ENCODE measurements around the gene LYPD6B.

Gene LYPD6B, protein sequence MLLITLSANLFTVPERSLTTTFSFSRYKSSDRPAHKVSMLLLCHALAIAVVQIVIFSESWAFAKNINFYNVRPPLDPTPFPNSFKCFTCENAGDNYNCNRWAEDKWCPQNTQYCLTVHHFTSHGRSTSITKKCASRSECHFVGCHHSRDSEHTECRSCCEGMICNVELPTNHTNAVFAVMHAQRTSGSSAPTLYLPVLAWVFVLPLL
- total RNA-seq: 0 reads per million in 4 experiments

DNA sequence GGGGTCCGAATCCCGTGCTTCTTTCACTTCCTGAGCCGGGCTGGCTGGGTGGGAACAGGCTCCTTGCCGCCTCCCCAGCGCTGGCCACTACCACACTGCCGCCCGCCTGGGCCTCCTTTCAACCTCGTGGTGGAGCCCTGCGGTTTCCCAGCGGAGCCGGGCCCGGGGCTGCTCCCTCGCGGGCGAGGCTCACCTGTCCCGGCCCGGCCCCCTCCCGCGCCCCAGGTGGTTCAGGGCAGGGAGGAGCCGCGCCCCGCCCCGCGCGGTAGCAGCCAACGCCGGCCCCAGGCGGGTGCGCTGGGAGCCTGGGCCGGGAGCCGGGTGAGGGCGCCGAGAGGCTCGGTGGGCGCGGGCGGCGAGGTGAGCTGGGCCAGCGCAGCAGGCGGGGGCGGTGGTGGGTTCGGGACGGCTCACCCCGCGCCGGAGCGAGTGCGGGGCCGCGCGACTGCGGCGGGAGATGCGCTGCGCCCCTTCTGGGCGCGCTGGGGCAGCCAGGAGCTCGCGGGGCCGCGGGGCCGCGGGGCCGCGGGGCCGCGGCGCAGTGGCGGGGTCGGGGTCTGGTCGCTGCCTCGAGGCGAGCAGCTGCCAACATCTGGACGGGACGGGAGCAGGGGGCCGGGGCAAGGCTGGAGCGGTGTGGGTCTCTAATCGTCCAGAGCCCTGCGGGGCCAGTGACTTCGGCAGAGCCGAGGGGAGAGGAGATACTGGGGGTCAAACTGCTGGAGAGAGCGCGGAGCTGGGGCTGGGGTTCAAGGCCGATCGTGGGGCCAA is at the start of gene LYPD6B:
Gene LYPD6B, plus strand, starts transcription at position 258 of the 771 bp plus-strand sequence. CDS start 92,250 bp downstream, outside the sequence.
- no peak for DNase-seq

DNA sequence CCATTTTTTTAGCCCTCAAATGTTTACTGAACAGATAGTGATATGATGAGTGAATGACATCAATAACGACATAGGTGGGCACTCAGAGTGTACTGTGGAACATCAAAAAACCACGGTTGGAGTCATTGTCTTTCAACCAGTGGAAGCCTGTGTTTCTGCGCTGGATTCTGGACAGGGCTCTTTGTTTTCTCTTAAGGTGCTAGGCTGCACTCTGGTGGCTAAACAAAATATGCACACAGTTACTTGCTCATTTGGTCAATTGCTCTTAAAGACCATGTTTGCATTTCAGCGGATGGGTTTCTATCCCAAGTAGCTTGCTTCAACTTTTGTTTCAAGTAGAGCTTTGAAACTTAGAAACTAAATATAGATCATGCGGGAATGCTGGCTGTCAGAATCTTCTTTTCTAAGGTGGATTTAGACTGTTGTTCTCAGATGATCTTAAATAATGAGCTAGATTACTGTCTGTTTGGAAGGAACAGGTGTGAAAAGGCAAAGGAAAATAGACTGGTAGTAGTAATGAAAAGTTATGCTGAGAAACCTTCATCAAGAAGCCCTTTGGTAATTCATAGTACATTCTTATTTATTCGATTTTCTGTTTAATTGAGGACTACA is 48.5 kb upstream of the LYPD6B start:
- peak; percentile 15 for DNase-seq

DNA sequence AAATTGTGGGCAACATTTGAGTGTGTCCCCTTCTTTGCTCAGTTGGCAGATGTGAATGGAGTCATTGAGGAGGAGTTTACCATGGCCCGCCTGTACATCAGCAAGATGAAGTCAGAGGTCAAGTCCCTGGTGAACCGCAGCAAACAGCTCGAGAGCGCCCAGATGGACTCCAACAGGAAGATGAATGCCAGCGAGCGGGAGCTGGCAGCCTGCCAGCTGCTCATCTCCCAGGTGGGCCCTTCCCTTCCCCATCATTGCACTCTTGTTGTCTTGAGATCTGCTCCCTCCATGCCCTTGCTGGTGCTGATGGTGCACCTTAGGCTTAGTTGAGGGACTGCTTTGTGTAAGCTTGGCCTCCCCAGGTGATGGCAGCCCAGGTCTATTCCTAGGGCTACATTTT is 47.5 kb upstream of the LYPD6B start:
- DNase-seq: no peak

DNA sequence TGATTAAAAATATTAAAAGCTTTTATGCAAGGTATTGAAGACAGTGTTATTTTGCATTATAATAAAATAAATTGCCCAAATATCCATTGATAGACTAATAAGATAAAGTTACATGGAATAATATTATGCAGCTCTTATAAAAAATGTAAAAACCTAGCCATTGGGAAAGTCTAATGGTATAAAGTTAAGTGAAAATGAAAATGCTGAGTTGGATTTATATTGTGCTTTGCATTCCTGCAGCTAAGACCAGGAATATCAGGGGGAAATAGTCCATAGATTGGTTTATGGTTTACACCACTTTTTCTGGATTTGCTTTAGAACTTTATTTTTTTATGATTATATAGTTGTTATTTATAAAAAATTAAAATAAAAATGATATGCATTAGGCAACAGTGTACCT is 46.1 kb upstream of the LYPD6B start:
- DNase-seq: no peak

DNA sequence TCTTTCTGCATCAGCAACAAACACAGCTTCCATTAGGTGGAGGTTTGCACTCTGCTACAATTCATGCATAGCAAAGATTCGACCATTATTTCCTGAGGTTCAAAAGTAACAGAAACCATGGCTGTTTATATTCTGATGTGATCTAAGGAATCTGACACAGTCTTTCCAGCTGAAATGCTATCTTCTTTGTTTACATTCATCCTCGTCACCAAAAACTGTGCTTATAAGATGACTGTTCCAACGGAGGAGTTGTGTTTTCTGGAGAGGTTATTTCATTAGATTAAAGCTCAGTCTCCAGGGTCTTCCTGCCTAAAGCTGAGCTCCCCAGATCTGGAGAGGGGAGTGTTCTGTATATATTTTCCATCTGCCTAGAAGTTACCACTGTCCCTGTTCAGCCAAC is 45.1 kb upstream of the LYPD6B start:
- no peak for DNase-seq

DNA sequence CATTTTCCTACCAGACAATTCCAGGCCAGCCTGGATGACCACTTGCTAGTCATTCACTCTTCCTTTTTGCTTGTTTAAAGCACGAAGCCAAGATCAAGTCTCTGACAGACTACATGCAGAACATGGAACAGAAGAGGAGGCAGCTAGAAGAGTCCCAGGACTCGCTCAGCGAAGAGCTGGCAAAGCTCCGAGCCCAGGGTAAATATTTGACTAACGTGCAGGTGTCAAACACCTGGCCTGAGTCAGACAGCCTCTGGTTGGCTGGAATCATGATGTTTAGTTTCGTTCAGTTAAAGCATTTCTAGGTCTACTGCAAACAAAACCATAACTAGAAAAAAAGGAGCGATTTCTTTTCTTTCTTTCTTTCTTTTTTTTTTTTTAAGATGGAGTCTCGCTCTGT is 44.2 kb upstream of the LYPD6B start:
- DNase-seq: no peak

DNA sequence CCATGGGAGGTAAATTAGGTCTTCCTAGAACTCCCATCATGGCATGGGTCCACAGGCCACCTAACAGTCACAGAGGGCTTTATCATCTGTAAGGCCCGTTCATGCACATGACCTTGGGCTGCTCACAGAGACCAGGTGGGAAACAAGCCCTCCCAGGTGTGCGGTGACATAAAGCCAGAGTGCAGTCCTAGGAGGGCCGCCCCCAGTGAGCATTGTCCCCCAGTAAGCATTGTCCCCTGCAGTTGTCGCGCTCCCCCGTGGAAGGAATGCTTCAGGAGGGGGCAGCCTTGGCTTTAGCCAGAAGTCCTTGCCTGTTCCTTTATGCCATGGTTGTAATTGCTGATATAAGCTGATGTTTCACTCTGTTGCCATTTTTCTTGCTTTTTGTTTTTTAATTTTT is 41.7 kb upstream of the LYPD6B start:
- DNase-seq: no peak

DNA sequence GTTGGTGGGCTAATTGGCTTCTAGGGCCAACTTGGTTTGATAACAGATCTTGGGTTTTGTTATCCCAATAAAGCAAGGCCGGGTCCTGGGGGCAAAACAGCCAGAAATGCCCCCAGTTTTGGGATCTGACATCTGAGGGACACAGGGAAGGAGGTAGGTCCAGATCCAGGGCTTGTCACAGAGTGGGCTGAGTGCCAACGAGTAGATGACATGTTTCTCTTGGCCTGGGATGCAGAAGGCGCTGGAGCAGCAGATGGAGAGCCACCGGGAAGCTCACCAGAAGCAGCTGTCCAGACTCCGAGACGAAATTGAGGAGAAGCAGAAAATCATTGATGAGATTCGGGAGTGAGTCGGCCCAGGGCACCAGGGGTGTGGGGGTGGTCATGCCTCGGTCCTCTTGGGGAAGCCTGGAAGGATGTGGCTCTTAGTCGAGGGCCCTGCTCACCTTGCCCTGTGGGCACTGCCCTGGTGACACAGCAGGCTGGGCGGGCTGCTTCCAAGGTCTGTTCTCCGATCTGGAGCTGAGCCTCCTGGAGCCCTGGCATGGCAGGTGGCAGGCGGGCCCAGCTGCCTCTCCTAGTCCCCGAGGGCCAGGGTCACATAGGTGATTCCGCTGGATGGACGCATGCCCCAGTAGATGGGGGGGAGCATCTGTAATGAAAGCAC is 40.2 kb upstream of the LYPD6B start:
- no peak for DNase-seq

DNA sequence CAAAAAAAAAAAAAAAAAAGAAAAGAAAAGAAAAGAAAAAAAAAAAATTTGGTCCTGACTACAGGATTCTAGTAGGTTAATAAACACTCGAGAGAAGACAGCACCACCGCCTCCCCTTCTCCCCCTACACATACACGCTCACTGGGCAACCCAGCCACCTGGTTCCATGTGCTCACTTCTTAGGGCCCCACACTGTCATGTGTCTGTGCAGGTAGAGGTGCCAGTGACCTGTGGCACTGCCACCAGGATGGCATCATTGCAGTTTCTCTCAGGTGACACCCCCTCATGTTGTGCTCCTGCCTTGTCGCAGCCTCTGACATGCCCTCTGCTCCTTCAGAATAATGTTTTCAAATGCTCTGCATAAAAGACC is 39.7 kb upstream of the LYPD6B start:
- DNase-seq: no peak

DNA sequence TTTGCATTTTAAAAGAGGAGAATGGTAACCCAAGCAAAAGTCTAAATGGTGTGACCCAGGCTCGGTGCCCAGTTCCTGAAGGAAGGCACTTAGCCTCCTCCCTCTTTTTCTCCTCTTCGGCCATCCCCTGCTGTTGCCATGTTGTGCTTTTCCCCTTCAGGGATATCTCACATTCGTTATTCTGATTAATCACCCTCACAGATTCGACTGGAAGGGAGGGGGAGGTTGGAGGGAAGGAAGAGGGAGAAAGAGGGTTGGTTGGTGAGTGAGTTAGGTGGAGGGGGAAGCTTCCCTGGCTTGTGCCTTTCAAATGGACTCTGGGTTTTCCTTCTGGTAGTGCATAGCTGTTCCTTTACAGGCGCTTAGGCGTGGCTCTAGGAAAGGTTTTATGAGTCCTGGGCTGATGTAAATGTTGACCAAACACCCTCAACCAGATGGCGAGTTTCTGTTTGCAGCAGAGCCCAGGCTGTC is 39.0 kb upstream of the LYPD6B start:
- DNase-seq: no peak

DNA sequence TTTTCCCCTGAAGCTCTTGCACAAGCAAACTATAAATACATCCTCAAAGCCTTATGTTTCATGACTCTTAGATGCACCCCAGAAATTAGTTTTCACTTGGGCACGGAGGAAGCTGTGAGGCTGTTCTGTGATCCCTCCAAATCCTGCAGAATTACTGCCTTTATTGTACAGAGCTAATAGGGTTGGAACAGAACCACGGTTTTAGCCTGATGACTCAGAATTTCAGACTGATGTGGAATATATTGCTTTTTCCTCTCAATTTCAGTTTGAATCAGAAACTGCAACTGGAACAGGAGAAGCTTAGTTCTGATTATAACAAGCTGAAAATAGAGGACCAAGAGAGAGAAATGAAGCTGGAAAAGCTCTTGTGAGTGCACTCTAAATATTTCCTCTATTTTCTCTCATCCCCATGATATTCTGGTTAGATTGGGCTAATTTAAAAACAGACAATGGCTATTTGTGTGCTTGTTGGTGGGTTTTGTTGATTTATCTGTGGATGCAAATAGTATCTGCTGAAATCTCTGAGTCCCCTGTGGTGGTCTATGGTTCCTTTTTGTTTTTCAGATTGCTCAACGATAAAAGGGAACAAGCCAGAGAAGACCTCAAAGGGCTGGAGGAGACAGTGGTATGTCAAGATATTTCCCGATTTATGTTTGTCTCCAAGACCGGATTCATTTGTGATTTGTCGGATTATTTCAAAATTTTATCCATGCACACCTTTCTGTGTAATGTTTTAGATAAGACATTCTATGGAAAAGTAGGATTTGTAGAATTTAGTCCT is 38.2 kb upstream of the LYPD6B start:
- no peak for DNase-seq

DNA sequence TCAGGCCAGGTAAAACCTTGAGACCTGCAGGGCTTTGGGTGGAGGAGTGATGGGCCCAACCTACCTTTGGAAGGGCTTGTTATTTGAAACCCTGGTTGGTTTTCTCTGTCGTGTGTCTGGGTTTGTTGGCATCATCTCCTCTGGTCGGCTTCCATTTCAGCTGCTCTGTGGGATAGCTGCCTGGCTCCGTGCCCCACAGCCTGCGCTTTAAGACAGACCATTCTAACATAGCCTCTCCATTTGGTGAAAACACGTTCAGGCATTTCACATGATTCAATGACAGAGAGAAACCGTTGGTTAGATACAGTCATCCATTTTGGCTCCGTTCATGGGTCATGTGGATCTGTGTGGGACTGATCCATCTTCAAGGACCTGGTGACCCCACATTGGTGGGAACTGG is 37.0 kb upstream of the LYPD6B start:
- DNase-seq: no peak

DNA sequence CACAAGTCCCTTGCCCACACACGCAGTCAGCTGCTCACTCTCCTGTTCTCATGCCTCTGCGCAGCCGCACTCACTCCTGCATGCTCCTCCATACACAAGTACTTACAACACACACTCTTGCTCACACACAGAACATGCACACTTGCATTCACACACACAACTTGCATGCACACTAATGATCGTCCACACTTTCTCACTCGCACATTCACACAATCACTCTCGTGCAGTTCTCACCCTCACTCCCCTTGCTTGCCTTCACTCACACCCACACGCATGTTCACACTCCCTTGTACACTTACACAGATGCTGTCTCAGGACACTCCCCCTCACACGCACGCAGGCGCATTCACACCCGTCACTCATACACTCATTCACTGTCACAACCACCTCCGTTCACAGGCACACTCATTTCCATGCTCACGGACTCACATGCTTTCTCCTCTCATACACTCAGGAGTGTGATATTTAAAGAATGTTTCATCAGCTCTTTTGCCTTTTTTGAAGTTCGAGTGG is 36.1 kb upstream of the LYPD6B start:
- no peak for DNase-seq

DNA sequence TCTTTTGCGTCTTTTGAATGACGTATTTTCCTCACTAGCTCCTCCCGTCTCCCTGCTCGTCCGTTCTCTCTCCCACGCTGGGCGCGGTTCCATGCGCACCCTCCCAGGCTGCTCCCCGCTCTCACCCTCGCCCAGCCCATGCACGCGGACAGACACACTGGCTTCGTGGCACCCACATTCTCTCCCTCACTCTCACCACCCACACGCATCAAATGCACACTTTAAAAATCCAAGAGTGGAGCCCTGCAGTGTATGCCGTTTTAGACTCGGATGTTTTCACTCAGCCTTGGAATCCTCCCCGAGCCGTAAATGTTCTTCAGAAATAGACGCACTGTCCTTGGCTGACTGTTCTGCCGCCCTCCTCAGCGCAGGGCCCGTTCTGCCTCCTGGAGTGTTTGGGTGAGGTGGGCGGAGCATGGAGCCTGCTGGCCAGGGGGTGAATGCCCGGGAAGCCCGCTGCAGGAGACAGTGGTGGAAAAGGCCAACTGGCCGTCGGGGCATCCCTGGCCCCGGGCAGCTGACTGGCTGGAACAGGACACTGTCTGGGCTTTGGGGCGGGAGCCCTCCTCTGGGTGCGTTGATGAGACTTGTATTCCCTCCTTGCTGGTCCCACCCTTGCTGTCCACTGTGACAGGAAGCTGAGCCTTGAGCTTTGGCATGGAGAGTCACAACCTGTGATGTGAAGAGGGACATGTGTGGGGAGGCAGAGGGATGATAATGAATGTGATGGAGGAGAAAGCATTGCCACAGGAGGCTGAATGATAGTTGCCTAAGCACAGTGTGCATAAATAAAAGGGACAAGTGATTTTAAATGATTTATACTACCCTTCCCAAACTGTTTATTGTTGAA is 35.4 kb upstream of the LYPD6B start:
- DNase-seq: no peak

DNA sequence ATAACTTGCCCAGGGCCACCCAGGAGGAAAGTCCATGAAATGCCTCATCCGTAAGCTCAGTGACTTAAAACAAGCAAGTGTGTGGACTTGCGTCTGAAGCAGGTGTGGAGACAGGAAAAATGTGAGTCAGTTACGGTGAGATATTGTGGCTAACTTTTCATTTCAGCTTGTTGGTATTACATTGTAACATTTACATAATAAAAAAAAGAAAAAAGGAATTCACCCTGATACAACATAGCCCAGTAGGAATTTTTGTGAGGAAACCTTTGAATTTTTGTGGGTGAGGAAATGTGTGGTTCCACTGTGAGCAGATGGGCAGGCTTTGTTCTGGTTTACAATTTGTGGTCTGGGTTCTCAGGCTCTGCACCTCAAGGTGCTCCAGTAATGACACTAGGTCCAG is 33.7 kb upstream of the LYPD6B start:
- no peak for DNase-seq

DNA sequence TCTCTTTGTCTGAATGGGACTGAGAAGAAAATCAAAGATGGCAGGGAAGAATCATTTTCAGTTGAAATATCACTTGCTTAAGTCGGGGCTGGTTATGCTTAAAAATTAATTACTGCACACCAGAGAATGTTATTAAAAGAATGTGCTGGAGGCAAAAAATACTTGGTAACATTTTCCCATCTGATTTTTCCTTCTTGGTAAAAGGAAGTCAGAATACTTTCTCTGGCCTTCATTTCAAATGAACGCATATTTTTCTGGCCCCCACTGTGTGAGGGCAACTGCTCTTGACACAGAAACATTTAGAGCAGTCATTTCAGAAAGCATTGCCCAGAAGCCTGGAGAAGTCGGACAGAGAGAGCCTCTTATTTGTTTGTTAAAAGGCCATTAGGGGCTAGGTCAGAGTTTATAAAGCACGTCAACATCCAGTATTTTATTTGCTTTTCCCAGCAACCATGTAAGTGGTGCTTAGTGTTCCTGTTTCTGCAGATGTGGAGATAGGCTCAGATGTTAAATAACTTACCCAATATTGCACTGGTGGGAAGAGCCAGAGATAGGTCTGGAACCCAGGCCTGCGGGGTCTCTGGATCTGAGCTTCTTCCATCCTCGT is 32.9 kb upstream of the LYPD6B start:
- DNase-seq: no peak

DNA sequence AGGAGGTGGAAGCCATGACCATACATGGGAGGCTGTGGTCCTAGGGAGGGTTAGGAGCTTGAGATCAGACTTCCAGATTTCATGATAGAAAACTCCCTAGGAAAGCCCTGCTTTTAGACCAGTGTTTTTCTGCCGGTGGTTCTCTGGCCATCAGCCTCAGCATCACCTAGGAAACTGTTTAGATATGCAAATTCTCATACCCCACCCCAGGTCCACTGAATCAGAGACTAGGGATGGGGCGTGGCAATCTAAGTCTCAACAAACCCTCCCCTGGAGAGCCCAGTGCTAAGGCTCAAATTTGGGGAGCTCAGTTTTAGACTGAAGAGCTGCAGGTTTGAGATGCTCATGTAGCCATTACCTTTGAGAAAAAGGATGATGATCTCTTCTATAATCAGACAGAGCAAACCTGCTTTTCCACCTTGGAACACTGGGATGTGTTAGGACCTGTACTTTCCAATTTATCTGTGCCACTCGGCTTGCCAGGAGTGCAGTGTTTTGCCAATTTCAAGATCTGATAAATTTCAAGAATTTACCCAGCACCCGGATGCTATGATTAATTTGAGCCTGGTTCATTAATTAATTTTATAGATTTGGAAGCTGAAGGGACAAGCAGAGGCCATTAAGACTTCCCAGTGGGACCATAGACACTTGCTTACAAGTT is 31.5 kb upstream of the LYPD6B start:
- no peak for DNase-seq

DNA sequence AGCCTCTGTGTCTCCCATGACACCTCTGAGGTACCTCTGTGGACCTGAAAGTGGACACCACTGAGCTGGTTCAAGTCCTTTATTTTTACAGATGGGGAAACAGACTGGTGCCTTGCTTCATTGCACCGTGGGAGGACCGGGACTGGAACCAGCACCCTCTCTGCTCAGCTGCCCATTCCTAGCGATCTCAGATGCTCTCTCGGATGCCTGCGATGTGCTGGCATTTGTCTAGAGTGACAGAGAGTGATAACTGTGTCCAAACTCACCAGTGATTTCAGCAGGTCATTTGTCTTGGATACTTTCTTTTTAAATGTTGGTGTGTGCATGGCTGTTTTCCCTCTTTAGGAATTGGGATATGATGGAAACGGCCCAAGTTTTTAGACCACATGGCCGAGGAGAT is 30.1 kb upstream of the LYPD6B start:
- DNase-seq: no peak

DNA sequence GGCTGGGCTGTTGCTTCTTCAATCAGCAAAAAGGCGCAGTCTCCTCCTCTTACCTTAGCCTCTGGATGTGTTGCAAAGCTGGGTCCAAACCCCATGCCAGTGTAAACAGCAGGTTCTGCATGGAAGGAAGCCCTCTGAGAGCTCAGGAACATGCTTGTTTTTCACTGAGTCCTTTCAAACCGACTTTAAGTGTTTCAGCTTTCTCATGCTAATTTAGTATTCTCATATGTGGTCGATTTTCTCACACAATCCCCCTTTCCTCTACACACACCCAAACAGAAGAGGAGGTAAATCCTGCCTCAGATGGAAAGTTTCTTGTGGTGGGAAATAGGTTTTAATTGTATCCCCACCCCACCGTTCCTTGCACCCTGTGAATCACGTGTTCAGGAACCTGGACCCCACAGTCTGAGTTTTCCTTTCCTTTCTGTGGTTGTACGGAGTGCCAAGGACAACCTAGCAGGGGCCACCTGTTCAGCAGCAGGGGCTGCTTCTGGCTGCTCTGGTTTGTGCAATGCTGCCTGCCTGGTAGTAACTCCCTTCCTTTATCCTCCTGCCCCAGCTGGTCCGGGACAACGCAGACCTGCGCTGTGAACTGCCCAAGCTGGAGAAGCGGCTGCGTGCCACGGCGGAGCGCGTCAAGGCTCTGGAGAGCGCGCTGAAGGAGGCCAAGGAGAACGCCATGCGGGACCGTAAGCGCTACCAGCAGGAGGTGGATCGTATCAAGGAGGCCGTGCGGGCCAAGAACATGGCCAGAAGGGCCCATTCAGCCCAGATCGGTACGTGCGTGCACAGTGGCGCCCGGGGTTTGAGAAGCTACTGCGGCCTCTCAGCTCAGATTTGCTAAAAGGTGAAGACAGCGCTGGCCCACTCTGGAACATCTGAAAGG is 28.7 kb upstream of the LYPD6B start:
- no peak for DNase-seq

All from effector CD8-positive, alpha-beta T cell (primary cell).